RWPE1 (cell line): ENCODE data around the gene TANC1.

ENCODE experiments used
- CTCF ChIA-PET: fragments of 350-600 bp; sonication (Branson Sonifier 250); formaldehyde crosslinking; extraction: SDS; loops from one replicate; lab custom pipeline; 2021; lab: Yijun Ruan, JAX
- POLR2A ChIA-PET: fragments of 400-600 bp; formaldehyde crosslinking; extraction: SDS; loops from one replicate; lab custom pipeline; 2020; ENCODE audit warnings: antibody characterized with exemption; ENCODE audit not compliant: low non-redundant PET; lab: Yijun Ruan, JAX
- DNase-seq: peaks from one replicate; pipeline ENCODE4 v3.0.0; 2012; ENCODE audit warnings: low spot score
- H3K27ac ChIP-seq: fragments of 450-650 bp; 2 replicates; pipeline ENCODE4 v1.5.1; 2017
- CTCF ChIP-seq: fragments of 450-650 bp; conservative IDR thresholded peaks from 2 replicates; pipeline ENCODE4 v1.5.1; 2017; ENCODE audit warnings: low read depth, mild to moderate bottlenecking

The TANC1 gene

GRCh38 chr2:159183346-159183745, 214.9 kb downstream of the TANC1 start:
- POLR2A ChIA-PET: no interaction called here
- no peak for TF ChIP-seq CTCF
- no peak for DNase-seq
- CTCF ChIA-PET: no interaction called here
- H3K27ac ChIP-seq: no peak overlapping the region

- ChIA-PET CTCF (no interaction called here), POLR2A (no interaction called here)
- no peak for TF ChIP-seq CTCF
- peak; percentile 19 for DNase-seq
- H3K27ac ChIP-seq: no peak overlapping the region
These were observed 217.1 kb downstream of the TANC1 start for GRCh38 chr2:159185401-159186130.

- DNase-seq: no peak
- no peak for TF ChIP-seq CTCF
- 0 out of 2 replicates have a peak overlapping the region, but pooled peaks have one; percentile 1 for H3K27ac ChIP-seq
- POLR2A ChIA-PET: no interaction called here
- CTCF ChIA-PET: no interaction called here
These were observed 218.0 kb downstream of the TANC1 start for GRCh38 chr2:159186462-159186861.

DNA sequence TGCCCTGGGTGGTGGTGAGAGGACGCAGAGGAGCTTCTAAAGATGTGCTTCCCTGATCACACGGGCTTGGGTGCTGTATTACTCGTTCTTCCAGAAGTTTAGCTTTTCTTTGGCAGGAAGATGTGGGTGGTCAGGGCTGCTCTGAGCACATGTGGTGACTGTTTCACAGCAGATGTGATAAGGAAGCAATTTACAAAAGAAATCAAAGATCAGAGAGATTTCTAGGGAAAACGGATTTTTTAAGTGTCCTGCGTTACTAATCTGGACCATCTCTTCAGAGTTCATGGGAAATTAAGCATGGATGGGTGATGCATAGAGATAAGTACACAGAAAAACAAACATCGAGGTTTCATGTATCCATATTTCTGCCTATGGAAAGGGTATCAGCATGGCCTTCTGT, 218.7 kb downstream of the TANC1 start:
- TF ChIP-seq CTCF: no peak
- POLR2A ChIA-PET: no interaction called here
- CTCF ChIA-PET: no interaction called here
- 0 out of 2 replicates have a peak overlapping the region, but pooled peaks have one; percentile 1 for H3K27ac ChIP-seq
- no peak for DNase-seq

DNA sequence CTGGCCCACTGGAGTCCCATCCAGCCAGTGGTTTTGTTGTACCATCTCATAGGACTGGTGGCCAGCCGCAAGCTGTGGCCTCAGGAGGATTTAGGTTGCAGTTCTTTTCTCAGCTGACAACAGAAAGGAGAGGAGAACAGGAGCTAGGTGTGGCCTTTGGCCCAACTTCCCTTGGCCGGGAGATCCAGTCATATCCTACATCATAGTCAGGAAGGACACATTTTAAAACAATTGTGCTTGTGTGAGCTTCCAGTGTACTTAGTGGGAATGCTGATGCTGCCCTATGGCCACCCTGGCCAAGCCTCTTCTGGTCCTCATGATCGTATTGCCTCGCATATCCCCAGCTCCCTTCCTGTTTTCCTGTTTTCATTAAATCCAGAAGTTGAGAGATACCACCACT, 220.0 kb downstream of the TANC1 start:
- no peak for DNase-seq
- CTCF ChIA-PET: interaction anchor here (0.6 kb wide), 1 partner anchor 96 kb away, joined by 4 read pairs; no protein-coding TSS in a partner anchor
- no peak for TF ChIP-seq CTCF
- peak overlapping the region; percentile 9; the same call in 1 of the 2 replicates for H3K27ac ChIP-seq
- POLR2A ChIA-PET: no interaction called here

DNA sequence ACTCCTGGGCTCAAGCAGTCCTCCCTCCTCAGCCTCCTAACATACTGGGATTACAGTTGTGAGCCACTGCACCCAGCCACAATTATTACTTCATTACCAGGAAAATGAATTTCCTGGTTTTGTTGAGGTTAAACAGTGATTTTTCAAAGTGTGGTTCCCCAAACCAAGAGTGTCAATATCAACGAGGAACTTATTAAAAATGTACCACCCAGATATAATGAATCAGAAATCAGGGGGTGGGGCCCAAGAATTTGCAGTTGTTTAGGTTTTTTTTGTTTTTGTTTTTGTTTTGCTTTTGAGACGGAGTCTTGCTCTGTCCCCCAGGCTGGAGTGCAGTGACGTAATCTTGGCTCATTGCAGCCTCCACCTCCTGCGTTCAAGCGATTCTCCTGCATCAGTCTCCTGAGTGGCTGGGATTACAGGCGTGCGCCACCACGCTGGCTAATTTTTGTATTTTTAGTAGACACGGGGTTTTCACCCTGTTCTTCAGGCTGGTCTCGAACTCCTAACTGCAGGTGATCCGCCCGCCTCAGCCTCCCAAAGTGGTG, 224.0 kb downstream of the TANC1 start:
- no peak for TF ChIP-seq CTCF
- H3K27ac ChIP-seq: no peak overlapping the region
- POLR2A ChIA-PET: no interaction called here
- CTCF ChIA-PET: no interaction called here
- no peak for DNase-seq
